CD14-positive monocyte (primary cell): ENCODE measurements around the gene CD93. TPM values are rescaled to one million over a fixed set of nuclear protein-coding genes. Genes with fewer than 3 reads are reported as not detected.

Experiments used
- DNase-seq, 3 donors: peaks; one replicate each; pipeline ENCODE4 v3.0.0-alpha.2; 2011 to 2022
- H2AFZ ChIP-seq: 2 replicates; pipeline ENCODE4 v1.6.0; 2012; ENCODE audit warnings: mild to moderate bottlenecking, low read depth, low read length, inconsistent platforms; ENCODE audit not compliant: insufficient read depth, poor library complexity, severe bottlenecking
- H3K27ac ChIP-seq, 2 donors: 1 replicate in 1 of 2; 2 replicates in 1 of 2; pipeline ENCODE4 v1.5.1; 2012 to 2013; ENCODE audit warnings: low read length in 2 of 2, control low read depth in 1 of 2, inconsistent platforms in 1 of 2, low read depth in 1 of 2, mild to moderate bottlenecking in 1 of 2
- H3K27me3 ChIP-seq, 2 donors: one replicate each; pipeline versions ENCODE4 v1.6.0 to v1.6.1; 2011 to 2013; ENCODE audit warnings: low read length in 2 of 2; ENCODE audit not compliant: control insufficient read depth in 2 of 2, insufficient read depth in 2 of 2
- H3K36me3 ChIP-seq, 2 donors: replicated peaks in 1 of 2; 1 replicate in 1 of 2; 2 replicates in 1 of 2; pipeline versions ENCODE4 v1.5.1 to v1.6.1; 2012 to 2013; ENCODE audit warnings: low read length in 2 of 2, control low read depth in 1 of 2, inconsistent platforms in 1 of 2, mild to moderate bottlenecking in 1 of 2; ENCODE audit not compliant: insufficient read depth in 2 of 2, control insufficient read depth in 1 of 2
- H3K4me1 ChIP-seq, 2 donors: 1 replicate in 1 of 2; 2 replicates in 1 of 2; pipeline versions ENCODE4 v1.5.1 to v1.6.1; 2012 to 2013; ENCODE audit warnings: low read length in 2 of 2, control low read depth in 1 of 2, inconsistent platforms in 1 of 2, mild to moderate bottlenecking in 1 of 2, moderate library complexity in 1 of 2; ENCODE audit not compliant: insufficient read depth in 2 of 2, control insufficient read depth in 1 of 2
- H3K4me2 ChIP-seq: replicated peaks from 2 replicates; pipeline ENCODE3; 2012; ENCODE audit warnings: low read length, moderate library complexity, mild to moderate bottlenecking; ENCODE audit not compliant: poor library complexity, severe bottlenecking; ENCODE audit errors: extremely low read depth
- H3K4me3 ChIP-seq, 3 experiments: fragments of 200-600 bp in 1 of 3; sonication (generic) in 1 of 3; replicated peaks in 1 of 3; 1 replicate in 2 of 3; 2 replicates in 1 of 3; pipeline ENCODE4 v1.5.1; 2011 to 2013; ENCODE audit warnings: low read length in 3 of 3, mild to moderate bottlenecking in 3 of 3, control low read depth in 2 of 3, low read depth in 2 of 3, inconsistent platforms in 1 of 3, moderate library complexity in 1 of 3
- H3K79me2 ChIP-seq: 2 replicates; pipeline ENCODE4 v1.6.0; 2012; ENCODE audit warnings: mild to moderate bottlenecking, control low read depth, inconsistent platforms, low read length, moderate library complexity; ENCODE audit not compliant: insufficient read depth
- H3K9ac ChIP-seq: 2 replicates; pipeline ENCODE4 v1.6.0; 2017; ENCODE audit warnings: low read length, mild to moderate bottlenecking; ENCODE audit not compliant: insufficient read depth, poor library complexity, severe bottlenecking
- H3K9me3 ChIP-seq, 2 donors: replicated peaks in 1 of 2; 1 replicate in 1 of 2; 2 replicates in 1 of 2; pipeline versions ENCODE4 v1.5.1 to v1.6.1; 2012 to 2013; ENCODE audit warnings: low read length in 2 of 2, control low read depth in 1 of 2; ENCODE audit not compliant: control insufficient read depth in 1 of 2, insufficient read depth in 1 of 2
- H4K20me1 ChIP-seq: 2 replicates; pipeline ENCODE4 v1.6.0; 2012; ENCODE audit warnings: mild to moderate bottlenecking, low read length, control low read depth, moderate library complexity; ENCODE audit not compliant: insufficient read depth
- H3K27ac Mint-ChIP-seq, 7 donors: one replicate each; pipeline ENCODE4 v1.8.0; 2020; ENCODE audit warnings: mild to moderate bottlenecking in 7 of 7, mixed read lengths in 7 of 7, moderate library complexity in 6 of 7, inconsistent platforms in 2 of 7
- H3K27me3 Mint-ChIP-seq, 3 donors: one replicate each; pipeline ENCODE4 v1.8.0; 2021 to 2022; ENCODE audit warnings: low read depth in 3 of 3, mild to moderate bottlenecking in 3 of 3, mixed read lengths in 3 of 3, moderate library complexity in 3 of 3, inconsistent platforms in 1 of 3
- H3K36me3 Mint-ChIP-seq, 2 donors: one replicate each; pipeline ENCODE4 v1.8.0; 2020; ENCODE audit warnings: mixed read lengths in 2 of 2, inconsistent platforms in 1 of 2, mild to moderate bottlenecking in 1 of 2
- H3K4me1 Mint-ChIP-seq: one replicate; pipeline ENCODE4 v1.8.0; 2020; ENCODE audit warnings: mild to moderate bottlenecking, mixed read lengths
- H3K4me3 Mint-ChIP-seq, 2 donors: one replicate each; pipeline ENCODE4 v1.8.0; 2020; ENCODE audit warnings: mild to moderate bottlenecking in 2 of 2, mixed read lengths in 2 of 2, moderate library complexity in 1 of 2
- H3K9me3 Mint-ChIP-seq, 7 donors: one replicate each; pipeline ENCODE4 v1.8.0; 2020 to 2022; ENCODE audit warnings: mixed read lengths in 7 of 7, mild to moderate bottlenecking in 6 of 7, moderate library complexity in 6 of 7, inconsistent platforms in 2 of 7
- CTCF ChIP-seq: fragments of 200-600 bp; IDR thresholded peaks from one replicate; pipeline ENCODE4 v1.8.0; 2022; ENCODE audit warnings: antibody characterized with exemption, mild to moderate bottlenecking
- WGBS: methylation state at CpG from one replicate; pipeline ENCODE4 v1.1.5; 2013; ENCODE audit warnings: missing lambda C conversion rate; ENCODE audit not compliant: insufficient coverage; 5-methylcytosine and 5-hydroxymethylcytosine counted together
- intact Hi-C, 2 donors: fragments of 100-400 bp; cut with micrococcal nuclease; formaldehyde crosslinking; loops; one replicate each; pipeline versions ENCODE4 v1.15.0 to v1.15.1; 2023
- polyA plus RNA-seq, 3 donors: library from polyadenylated mRNA; depleted of rRNA in 1 of 3; unstranded in 2 of 3; stranded (reverse) in 1 of 3; fragments of 300-500 nt in 2 of 3; fragments of >200 nt in 1 of 3; fragmentation: Illumina TruSeq in 2 of 3; gene quantifications; 1 replicate in 2 of 3; 2 replicates in 1 of 3; pipeline ENCODE4 v1.2.3, GENCODE V29; 2012 to 2021

Gene CD93
- polyA plus RNA-seq, 3 donors = 26.0 to 170 (median 48.9) TPM

GRCh38 chr20:23072892-23073586 lies 13.1 kb downstream of the CD93 start:
- H3K27me3 Mint-ChIP-seq = peaks cover 0 to 3% (median 0%) of the 10 kb centered on the region in 3 donors
- H3K4me1 Mint-ChIP-seq = peaks cover 12% of the 10 kb centered on the region
- Histone ChIP-seq H3K9me3 (no peaks in the 10 kb centered on the region), H3K4me1 (no peaks in the 10 kb centered on the region), H3K9ac (no peak overlapping the region), H3K4me3 (no peak overlapping the region), H3K27me3 (no peaks in the 10 kb centered on the region), H3K79me2 (peaks cover 10% of the 10 kb centered on the region), H4K20me1 (peaks cover 32% of the 10 kb centered on the region), H3K36me3 (peaks cover 17 to 46% of the 10 kb centered on the region in 2 donors), H2AFZ (no peak overlapping the region), H3K27ac (no peak overlapping the region), H3K4me2 (no peak overlapping the region)
- 95% methylated on average over 3 of the region's 11 CpGs for WGBS
- H3K9me3 Mint-ChIP-seq = peaks cover 0 to 2% (median 0%) of the 10 kb centered on the region in 7 donors
- peak overlapping the region in 2 of 7 donors; percentile 40 to 52 for H3K27ac Mint-ChIP-seq
- peaks cover 53 to 70% of the 10 kb centered on the region in 2 donors for H3K36me3 Mint-ChIP-seq
- no peak for DNase-seq
- TF ChIP-seq CTCF = no peak
- H3K4me3 Mint-ChIP-seq = no peak overlapping the region
- intact Hi-C loops = no loop called here

GRCh38 chr20:23071996-23072395 lies 14.1 kb downstream of the CD93 start:
- H4K20me1 ChIP-seq = peaks cover 22% of the 10 kb centered on the region
- H3K79me2 ChIP-seq = peaks cover 4% of the 10 kb centered on the region
- no peaks in the 10 kb centered on the region for H3K27me3 ChIP-seq
- intact Hi-C loops = no loop called here
- Mint-ChIP-seq H3K36me3 (peaks cover 51 to 65% of the 10 kb centered on the region in 2 donors), H3K9me3 (peaks cover 0 to 2% (median 0%) of the 10 kb centered on the region in 7 donors), H3K4me1 (peaks cover 8% of the 10 kb centered on the region), H3K27ac (no peak overlapping the region), H3K27me3 (peaks cover 0 to 3% (median 0%) of the 10 kb centered on the region in 3 donors), H3K4me3 (no peak overlapping the region)
- WGBS = 100% methylated on average over 1 of the region's 4 CpGs
- no peak overlapping the region for H2AFZ ChIP-seq
- H3K9ac ChIP-seq = no peak overlapping the region
- no peaks in the 10 kb centered on the region for H3K4me1 ChIP-seq
- H3K9me3 ChIP-seq = no peaks in the 10 kb centered on the region
- H3K4me2 ChIP-seq = no peak overlapping the region
- H3K27ac ChIP-seq = no peak overlapping the region
- H3K4me3 ChIP-seq = no peak overlapping the region
- no peak for TF ChIP-seq CTCF
- peaks cover 17 to 39% of the 10 kb centered on the region in 2 donors for H3K36me3 ChIP-seq
- DNase-seq = no peak
